ENCODE measurements around the gene RBM17.
A peak's percentile ranks its signal among the peaks of the same experiment; 100 is the strongest.
"Not testable (repeated sequence)": the region's sequence is repeated elsewhere in the genome, so short reads cannot be mapped to it uniquely, and the experiment has no call there.

Gene RBM17

DNA sequence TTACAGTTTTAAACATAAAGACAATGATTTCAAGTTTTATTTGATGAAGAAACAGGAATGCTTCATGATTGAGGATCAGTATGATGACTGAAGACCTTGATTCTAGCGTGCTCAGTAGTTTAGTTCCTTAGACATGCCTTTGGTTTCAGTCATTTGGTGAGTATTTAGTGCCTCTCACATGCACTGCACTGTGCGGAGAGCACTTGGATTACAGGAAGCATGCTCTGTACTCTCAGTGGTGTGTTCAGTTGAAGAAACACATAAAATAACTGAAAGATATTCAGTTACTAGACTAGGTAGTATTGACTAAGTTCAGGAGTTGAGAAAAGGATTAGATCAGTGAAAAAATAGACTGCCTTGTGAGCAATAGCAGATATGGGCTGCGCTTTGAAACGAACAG is 25.5 kb downstream of the RBM17 start:
- peak in 1 of 5 experiments; percentile 54 for DNase-seq

DNA sequence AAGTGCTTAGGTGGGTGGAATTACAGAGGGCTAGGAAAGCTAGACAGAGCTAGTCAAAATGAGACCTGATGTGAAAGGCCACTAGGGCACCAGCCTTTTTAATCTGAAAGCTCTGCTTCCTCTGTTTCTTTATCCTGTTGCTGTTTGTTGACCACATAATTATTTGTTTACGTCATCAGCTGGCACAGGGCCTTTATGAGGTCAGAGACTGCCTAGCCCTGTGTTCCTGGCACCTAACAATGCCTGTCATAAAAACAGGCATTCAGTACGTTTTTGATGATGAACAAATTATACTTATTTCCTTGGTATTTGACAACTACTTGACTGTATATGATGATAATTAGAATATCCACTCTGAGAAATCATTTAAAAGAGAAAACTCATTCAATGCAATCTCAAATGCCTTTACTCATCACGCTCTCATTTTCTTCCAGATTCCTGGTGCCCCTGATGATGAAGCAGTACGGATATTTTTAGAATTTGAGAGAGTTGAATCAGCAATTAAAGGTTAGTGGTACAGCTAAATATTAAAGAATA is 26.0 kb downstream of the RBM17 start:
- DNase-seq: peak in 1 of 5 experiments; percentile 55

DNA sequence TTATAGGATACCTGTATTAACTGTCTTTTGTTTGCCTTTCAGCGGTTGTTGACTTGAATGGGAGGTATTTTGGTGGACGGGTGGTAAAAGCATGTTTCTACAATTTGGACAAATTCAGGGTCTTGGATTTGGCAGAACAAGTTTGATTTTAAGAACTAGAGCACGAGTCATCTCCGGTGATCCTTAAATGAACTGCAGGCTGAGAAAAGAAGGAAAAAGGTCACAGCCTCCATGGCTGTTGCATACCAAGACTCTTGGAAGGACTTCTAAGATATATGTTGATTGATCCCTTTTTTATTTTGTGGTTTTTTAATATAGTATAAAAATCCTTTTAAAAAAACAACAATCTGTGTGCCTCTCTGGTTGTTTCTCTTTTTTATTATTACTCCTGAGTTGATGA is 26.6 kb downstream of the RBM17 start:
- DNase-seq: no peak

DNA sequence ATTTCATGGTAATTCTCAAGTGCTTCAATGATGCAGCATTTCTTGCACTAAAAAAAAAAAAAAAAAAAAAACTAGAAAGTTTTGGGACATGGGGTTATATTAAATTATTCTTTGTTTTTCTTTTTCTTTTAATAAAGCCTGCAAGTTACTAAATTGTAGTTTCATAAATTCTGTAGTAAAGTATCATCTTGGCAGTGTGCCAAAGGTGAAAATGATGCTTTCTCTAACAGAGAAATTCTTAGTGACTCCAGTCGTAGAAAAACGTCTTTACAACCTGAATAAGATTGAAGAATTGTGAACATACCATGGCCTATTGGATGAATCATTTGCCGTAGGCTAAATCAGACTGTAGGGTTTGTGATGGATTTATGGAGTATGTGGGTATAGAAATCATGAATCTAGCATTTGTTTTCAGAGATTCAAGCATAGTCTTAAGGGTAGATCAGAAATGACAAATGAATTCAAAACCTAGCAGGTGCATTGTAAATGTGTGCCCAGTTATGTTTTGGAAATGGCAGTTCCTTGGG is 27.1 kb downstream of the RBM17 start:
- no peak for DNase-seq

DNA sequence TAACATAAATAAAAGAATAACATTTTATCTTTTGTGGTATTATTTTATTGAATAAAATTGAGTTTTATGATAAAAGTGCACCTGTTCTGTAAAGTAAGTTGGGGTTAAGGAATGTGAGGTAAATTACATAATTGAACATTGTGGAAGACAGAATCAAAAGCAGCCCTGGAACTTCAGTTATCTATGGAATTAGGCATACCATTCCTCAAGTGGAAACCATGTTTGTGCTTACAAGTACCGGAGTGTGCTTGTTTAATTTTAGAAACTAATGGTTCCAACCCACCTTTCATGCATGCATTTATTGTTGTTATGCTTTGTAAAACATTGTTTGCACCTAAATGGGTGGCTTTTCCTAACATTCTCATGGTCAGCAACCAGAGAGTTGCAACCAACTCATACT is 28.0 kb downstream of the RBM17 start:
- DNase-seq: no peak

DNA sequence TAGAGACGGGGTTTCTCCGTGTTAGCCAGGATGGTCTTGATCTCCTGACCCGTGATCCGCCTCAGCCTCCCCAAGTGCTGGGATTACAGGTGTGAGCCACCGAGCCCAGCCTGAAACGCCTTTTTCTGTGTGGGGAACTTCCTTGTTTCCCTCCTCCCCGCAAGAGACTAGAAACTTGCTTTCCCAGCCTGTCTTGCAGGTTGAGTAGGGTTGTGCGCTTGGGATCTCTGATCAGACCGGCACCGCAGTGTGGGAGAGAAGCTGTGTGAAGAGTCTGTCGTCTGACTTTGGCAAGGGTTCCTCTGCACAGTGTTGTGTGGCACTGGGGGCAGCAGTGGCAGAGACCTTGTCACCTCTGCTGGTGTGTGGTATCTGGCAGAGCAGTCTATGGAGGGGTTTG is 28.9 kb downstream of the RBM17 start:
- DNase-seq: no peak

DNA sequence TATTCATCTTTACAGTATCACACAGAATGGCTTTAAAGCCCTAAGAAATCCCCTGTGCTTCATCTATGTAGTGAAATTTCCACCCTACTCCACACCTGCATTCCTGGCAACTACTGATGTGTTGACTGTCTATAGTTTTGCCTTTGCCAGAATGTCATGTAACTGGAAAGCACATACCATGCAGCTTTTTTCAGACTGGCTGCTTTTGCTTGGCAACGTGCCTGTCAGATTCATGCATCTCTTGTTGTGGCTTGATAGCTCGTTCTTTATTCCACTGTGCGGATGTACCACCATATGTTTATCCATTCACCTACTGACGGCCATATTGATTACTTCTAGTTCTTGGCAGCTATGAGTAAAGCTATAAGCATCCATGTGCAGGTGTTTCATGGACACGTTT is 30.6 kb downstream of the RBM17 start:
- DNase-seq: no peak

DNA sequence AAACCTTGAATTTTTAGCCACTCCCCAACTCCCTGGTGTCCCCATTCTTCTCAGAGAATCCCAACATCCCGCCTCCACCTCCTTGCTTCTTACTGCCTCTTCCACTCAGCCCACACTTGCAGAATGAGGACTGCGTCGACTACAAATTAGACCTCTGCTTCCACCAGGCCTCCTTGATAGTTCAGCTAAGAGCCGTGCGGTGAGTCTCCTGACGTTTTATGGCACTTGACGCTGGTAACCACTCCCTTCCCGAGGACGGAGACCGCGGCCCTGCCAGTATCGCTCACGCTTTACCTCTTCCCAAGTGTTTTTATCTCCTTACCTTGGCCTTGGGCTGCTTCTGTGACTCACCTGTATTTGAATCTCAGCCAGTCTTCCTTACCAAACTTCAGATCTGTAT is 31.1 kb downstream of the RBM17 start:
- DNase-seq: no peak

DNA sequence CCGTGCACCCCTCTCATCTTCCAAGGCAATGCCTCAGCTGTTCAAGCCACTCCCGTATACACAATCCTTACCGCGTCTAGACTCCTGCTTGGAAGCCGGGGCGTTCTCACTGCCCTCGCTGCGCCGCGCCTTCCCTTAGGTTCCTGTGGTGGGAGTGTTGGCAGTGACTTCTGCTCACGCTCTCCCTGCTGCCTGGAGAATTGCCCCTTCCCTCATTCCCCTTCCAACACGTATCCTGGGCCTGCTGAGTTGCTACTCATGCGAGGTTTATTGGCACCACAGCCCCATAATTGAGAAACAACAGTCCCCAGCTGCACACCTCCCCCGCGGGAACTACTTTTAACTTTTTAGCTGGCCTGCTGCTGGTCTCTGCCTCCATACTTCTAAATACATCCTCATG is 31.9 kb downstream of the RBM17 start:
- no peak for DNase-seq

DNA sequence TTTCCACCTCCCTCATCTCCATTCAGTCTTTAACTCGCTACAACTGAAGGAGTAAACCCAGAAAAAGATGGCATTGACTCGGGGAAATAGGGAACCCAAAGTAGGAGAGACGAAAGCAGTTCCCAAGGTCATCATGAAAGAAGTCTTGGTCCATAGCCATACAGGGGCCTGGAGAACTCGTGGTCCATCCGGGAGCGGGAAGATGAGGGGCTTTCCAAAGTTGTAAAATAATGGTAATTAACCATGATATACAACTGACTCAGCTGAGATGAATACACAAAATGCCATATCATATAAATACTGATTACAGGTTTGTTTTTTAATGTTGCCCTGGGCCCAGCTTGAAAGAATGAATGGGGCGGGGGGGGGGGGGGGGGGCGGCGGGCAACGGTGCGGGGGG is 32.3 kb downstream of the RBM17 start:
- no peak for DNase-seq

DNA sequence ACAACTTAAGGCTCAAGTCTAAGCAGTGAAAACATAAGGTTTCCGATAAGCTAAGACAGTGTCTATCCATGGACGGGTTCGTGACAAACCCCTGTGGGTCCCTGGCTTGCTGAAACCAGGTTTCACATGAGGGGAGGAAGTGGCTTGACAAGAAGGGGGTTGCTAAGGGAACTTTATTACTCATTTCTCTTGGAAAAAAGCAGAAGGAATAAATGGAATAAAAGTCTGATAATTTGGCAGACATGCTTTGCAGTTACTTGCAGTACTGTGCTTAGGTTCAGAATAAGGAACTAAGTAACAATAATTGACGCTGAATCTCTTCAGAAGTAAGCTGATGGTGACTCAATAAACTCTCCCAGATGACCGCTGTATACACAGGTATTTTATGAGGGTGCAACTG is 34.7 kb downstream of the RBM17 start:
- DNase-seq: peak in 1 of 5 experiments; percentile 51

DNA sequence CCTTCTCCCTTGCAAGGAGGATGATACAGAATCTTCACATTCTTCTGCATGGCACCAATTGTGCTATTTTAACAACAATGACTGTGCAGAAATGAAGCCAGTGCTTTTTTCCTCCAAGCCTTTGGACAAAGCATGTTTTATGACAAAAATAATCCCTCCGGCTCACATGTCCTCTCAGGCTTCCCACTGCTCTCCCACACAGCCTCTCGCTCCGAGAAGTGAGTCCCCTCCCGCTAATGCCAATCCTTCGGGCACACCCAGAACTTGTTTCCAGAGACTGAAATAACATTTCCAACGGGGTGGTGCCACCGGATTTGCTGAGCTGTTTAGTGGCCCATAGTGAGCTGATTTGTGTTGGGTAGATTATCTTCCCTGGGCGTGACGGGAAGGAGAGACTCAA is 35.8 kb downstream of the RBM17 start:
- DNase-seq: no peak

DNA sequence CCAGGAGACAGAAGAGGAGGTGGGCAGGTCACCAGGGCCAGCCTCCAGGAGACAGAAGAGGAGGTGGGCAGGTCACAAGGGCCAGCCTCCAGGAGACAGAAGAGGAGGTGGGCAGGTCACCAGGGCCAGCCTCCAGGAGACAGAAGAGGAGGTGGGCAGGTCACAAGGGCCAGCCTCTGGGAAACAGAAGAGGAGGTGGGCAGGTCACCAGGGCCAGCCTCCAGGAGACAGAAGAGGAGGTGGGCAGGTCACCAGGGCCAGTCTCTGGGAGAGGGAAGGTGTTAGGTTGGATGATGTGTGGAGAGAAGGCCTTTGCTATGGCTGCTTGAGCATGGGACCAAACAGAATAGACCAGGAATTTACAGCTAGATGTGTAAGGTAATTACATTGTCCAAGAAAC is 38.6 kb downstream of the RBM17 start:
- DNase-seq: not testable (repeated sequence)

DNA sequence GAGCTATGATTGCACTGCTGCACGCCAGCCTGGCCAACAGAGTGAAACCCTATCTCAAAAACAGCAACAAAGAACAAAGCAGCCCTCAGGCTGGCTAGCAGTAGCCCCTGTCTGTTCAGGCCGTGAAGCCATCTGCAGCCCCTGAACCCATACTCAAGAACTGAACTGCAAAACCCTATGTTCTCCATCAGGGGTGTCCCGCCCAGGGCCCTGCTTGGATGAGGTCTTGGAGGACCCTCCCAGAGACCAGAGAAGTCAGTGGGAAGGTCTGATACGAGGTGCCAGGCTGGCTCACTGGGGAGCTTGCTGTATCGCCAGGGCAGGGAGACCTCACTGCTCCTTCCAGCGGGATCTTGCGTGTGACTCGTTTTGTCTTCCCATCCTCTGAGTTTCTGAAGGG is 39.3 kb downstream of the RBM17 start:
- no peak for DNase-seq

DNA sequence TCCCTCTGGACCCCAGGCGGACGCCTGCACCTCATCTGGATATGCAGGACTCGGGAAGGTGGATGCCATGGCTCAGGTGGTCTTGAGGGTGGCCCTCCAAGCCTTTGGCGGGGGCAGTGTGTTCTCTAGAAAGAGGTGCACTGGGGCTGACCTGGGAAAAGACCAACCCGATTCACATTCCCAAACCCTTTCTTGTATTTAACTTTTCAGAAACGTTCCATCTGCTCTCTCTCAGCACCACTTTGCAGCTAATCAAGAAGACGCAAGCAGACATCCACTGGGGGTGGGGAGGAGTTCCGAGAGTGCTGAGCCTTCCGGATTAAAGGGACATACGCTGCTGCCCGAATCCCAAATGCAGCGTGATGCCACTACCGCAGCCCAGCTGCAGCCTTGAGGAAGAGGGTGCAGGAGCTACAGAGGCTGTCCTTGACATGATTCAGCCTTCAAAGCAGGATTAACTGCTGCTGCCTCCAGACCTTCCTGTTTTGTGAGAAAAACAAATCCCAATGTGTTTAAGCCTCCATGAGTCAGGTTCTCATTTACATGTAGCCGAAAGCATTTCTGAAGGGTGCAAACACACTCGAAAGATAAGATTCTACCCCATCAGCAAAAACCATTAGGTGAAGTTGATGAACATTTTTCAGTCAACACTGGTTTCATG is 39.9 kb downstream of the RBM17 start:
- DNase-seq: no peak

DNA sequence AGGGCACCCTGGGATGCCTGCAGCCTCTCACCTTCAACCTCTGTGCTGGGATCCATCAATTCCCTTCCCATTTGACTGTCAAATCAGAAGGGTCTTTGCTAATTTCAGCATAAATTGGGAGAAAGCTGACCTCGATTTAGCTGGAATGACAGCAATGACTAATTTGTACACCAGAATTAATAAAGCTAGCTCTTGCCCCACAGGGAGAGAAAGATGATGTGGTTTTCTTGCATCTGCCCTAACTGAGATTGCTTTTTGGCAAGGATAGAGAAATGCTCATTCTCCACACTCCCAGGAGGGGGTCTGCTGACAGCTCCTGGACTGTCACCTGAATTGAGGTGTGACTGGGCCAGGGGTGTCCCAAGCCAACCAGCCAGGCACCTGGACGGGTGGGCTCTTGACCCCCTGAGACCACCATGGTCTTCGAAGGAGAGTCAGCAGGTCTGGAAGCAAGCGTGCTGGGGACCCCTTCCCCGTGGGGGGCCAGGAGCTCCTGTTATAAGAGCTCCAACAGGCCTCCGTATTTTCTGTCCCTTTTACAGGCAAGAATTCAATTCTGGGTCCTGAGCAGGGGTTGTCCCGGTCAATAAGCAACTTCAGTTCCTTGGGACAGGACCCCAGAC is 42.1 kb downstream of the RBM17 start:
- DNase-seq: no peak

DNA sequence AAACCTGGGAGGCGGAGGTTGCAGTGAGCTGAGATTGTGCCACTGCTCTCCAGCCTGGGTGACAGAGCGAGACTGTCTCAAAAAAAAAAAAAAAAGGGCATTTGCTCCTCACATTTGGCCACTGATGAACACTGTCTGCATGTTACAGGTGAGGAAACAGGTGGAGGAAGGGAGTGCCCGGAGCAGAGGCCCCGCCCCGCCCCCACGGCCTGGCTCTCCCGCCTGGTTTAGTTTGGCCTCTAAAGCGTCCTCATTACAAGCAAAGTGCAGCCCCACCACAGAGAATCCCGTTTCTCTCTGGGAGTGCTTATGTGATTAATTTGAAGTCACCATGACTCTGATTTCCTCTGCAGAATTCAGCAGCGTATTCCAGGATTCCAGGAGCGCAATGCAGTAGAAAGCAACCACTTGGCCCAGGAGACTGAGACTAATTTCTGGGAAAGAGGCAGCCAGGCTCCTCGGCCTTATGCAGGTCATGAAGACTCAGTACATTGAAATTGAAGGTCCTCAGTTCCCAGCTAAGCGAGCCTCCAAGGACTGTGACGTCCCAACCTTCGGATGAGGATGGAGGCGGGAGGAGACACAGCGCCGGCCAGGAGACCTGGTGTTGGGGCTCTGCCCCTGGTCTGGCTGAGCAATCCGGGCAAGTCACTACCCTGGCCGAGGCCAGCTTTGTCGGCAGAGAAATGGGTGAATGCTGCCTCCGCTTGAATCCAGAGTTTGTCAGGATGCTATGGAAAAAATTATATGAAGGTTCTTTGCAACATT is 44.7 kb downstream of the RBM17 start:
- DNase-seq: no peak

DNA sequence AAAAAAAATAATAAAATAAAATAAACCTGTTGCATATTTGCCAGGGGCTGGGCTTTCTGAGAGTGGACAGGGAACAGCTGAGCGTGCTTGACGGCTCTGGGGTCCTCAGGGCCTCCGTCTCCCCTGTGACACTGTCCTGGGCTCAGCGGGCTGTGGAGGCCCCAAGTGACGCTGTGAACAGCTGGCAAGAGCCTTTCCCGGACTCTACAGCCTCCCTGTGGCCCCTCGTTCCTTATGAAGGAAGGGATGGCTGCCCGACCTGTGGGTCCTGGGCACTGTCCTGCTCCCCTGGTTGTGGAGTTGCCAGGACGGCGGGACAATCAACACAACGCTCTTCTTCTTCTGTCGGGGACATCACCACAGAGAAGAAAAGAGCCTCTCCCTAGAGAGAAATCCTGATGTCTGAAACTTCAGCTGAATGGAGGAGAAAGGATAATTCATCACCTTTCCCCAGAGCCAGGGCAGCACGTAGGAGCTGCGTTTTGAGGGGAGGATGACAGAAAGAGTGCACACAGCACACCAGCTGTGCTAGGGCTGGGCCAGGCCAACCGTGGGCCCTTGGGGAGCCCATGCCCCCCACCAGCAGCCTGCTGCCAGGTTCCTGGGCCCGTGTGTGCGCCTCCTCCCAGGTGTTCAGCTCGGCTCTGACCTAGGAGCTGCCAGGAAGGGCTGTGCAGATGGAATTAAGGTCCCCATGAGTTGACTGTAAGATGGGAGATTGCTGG is 45.4 kb downstream of the RBM17 start:
- no peak for DNase-seq

DNA sequence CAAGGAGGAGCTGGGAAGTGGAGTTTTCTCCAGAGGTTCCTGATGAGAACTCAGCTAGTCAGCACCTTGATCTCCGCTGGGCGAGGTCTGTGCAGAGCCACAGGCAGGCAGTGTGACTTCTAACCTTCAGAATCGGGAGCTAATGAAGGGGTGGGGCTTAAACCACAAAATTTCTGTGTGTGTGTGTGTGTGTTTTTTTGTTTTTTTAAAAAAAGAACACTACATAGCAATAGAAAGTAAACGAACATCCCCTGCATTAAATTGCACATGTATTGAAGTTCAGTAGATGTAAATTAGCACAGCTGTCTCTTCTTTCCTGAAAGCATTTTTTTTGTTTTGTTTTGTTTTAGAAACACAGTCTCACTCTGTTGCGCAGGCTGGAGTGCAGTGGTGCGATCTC is 46.2 kb downstream of the RBM17 start:
- DNase-seq: peak in 1 of 5 experiments; percentile 49

DNA sequence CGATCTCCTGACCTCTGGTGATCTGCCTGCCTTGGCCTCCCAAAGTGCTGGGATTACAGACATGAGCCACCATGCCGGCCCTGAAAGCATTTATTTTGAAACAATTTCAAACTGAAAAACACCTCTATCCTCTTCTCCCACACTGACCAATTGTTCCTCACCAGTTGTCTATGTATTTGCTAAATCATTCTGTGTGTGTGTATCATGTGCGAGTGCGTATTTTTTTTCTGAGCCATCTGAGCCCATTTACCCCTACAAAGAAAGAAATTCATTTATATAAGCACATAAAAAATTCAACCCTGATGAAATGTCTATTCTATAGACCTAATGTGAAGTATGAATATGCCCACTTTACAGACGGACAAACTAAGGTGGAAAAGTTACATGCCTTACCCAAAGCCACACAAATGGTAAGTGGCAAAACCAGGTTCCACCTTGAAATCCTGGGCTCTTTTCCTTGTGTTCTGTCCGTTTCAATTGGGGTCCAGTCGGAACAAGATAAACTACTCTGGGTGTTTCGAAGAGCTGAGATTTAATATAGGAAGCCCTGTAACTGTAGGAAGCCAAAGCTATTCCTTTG is 46.8 kb downstream of the RBM17 start:
- DNase-seq: no peak

DNA sequence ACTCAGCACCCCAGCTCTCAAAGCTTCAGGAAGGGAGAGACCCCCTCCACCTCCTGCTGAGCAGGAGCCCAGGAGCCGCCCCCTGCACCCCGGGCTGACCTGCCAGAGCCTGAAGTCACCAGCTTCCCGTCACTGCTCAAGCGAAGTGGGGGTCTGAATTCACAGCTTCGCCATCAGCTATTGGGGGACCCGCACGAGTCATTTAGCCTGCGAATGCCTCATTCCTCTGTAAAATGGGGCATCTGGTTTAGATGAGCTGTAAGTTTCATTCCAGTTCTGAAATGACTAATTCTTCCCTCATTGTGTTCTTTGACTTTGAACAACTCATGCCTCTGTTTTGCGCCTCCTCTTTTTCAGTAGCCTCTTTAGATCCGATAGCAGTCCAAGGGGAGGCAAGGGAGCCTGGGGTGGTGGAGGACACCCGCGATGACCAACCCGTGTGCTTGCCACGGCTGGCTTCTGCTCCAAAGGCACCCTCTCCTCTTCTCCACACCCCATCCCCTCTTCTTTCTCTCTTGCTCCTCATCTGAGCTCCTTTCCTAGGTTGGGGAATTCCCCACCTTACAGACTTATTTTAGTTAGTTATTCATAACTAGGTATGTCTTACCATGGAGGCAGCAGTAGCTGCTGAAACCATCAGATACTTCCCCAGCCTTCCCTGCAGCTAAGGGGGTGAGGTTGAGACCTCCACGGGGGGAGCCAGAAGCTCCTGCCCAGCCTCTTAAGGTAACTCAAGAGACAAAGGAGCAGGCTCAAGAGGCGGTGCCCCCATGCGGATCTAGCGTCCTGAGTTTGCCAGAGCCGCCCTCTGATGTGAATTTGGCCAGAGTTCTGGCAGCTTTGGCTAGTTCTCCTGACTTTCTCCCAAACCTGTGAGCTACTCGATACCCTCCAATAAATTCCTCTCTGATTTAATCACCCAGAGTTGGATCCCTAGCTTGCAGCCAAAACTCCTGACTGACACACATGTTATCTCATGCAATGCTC is 47.7 kb downstream of the RBM17 start:
- DNase-seq: peak in 2 of 5 experiments; percentile 47 to 84

Measured in T-helper 2 cell (primary cell).